Adipocyte (in vitro differentiated cells): ENCODE measurements around the gene OTOA.
"Not testable (repeated sequence)": the region's sequence is repeated elsewhere in the genome, so short reads cannot be mapped to it uniquely, and the experiment has no call there.

ENCODE experiments used
- DNase-seq: peaks from one replicate; pipeline ENCODE4 v3.0.0-alpha.2; 2015; ENCODE audit warnings: low read depth
- H3K27me3 ChIP-seq: replicated peaks from 2 replicates; pipeline ENCODE4 v1.7.0; 2013; ENCODE audit warnings: mild to moderate bottlenecking, low read length, moderate library complexity; ENCODE audit not compliant: control insufficient read depth, insufficient read depth
- H3K36me3 ChIP-seq: 2 replicates; pipeline ENCODE4 v1.7.0; 2013; ENCODE audit warnings: low read length, mild to moderate bottlenecking, moderate library complexity; ENCODE audit not compliant: control insufficient read depth, insufficient read depth, severe bottlenecking
- H3K4me1 ChIP-seq: 2 replicates; pipeline ENCODE4 v1.7.0; 2013; ENCODE audit warnings: mild to moderate bottlenecking, low read length, moderate library complexity; ENCODE audit not compliant: control insufficient read depth, insufficient read depth
- H3K4me3 ChIP-seq: 2 replicates; pipeline ENCODE4 v1.7.0; 2013; ENCODE audit warnings: mild to moderate bottlenecking, low read length, moderate library complexity
- H3K9ac ChIP-seq: 2 replicates; pipeline ENCODE4 v1.7.0; 2013; ENCODE audit warnings: mild to moderate bottlenecking, low read length, moderate library complexity
- H3K9me3 ChIP-seq: 2 replicates; pipeline ENCODE4 v1.7.0; 2013; ENCODE audit warnings: mild to moderate bottlenecking, low read length, moderate library complexity; ENCODE audit not compliant: control insufficient read depth

Gene OTOA

DNA sequence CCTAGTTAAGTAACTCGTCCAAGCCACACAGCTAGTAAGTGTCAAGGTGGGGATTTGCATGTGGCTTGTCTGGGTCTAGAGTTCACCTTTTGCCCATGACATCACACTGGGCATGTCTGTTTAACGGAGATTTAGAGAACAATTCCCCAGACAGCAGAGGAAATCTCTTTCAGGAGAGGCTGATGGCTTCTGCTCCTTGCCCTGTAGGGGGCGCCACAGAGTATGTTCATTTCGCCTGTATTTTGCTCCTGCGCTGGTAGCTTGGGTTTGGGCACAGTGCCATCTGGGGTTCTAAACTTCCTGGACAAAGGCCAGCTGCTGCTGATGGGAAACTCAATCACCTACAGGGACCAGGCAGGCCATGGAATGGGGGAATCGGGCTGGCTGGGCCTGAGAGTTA lies 20.4 kb downstream of the OTOA start:
- H3K4me1 ChIP-seq, result no peaks in the 10 kb centered on the region
- no peaks in the 10 kb centered on the region for H3K36me3 ChIP-seq
- no peak for DNase-seq
- H3K4me3 ChIP-seq, result no peak overlapping the region
- peaks cover 37% of the 10 kb centered on the region for H3K27me3 ChIP-seq
- H3K9me3 ChIP-seq, result peaks cover 8% of the 10 kb centered on the region
- no peak overlapping the region for H3K9ac ChIP-seq

DNA sequence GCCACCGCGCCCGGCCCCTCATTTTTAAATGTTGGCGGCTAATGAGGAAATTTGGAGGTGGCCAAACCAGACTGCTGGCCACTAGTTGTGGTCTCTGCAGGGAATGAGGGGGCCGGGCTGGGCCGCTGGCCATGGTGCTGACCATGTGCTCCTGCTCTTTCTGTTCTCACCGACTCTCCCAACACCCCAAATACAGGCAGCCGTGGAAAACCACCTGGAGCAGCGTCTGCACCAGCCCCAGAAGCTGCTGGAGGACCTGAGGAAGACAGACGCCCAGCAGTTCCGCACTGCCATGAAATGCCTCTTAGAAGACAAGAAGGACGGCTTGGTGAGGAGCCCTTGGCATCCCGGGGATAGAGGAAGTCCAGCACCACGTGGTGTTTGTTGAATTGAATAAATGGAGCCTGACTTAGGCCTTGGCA lies 21.3 kb downstream of the OTOA start:
- peaks cover 8% of the 10 kb centered on the region for H3K9me3 ChIP-seq
- no peak overlapping the region for H3K9ac ChIP-seq
- H3K4me1 ChIP-seq, result no peaks in the 10 kb centered on the region
- no peak overlapping the region for H3K4me3 ChIP-seq
- peaks cover 40% of the 10 kb centered on the region for H3K27me3 ChIP-seq
- H3K36me3 ChIP-seq, result no peaks in the 10 kb centered on the region
- DNase-seq, result no peak

DNA sequence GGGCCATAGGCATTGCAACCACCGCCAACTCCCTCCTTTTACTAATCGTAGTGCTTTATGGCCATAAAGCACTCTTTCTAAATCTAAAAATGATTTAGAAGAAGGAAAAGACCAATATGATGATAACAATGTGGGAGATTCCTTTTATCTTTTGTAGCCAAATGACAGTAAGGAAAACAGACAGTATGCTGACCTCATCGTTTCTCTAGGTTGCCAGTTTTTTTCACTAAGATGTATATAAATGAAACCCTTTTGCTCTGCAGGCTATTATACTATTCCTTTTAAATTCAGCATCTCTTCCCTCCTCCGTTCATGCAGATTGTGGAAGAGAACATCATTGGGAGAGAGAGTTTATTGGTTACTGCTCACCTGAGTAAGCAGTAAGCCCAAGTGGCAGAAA lies 25.3 kb downstream of the OTOA start:
- Histone ChIP-seq H3K27me3 (peaks cover 22% of the 10 kb centered on the region), H3K9ac (no peak overlapping the region), H3K4me1 (no peaks in the 10 kb centered on the region), H3K36me3 (no peaks in the 10 kb centered on the region), H3K4me3 (no peak overlapping the region), H3K9me3 (peaks cover 11% of the 10 kb centered on the region)
- no peak for DNase-seq

DNA sequence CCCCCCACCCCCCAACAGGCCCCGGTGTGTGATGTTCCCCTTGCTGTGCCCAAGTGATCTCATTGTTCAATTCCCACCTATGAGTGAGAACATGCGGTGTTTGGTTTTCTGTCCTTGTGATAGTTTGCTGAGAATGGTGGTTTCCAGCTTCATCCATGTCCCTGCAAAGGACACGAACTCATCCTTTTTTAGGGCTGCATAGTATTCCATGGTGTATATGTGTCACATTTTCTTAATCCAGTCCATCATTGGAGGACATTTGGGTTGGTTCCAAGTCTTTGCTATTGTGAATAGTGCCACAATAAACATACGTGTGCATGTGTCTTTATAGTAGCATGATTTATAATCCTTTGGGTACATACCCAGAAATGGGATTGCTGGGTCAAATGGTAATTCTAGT lies 27.2 kb downstream of the OTOA start:
- Histone ChIP-seq H3K27me3 (peaks cover 22% of the 10 kb centered on the region), H3K9me3 (peaks cover 11% of the 10 kb centered on the region)
- H3K36me3 ChIP-seq, DNase-seq, H3K9ac ChIP-seq, H3K4me1 ChIP-seq, H3K4me3 ChIP-seq: not testable (repeated sequence)

DNA sequence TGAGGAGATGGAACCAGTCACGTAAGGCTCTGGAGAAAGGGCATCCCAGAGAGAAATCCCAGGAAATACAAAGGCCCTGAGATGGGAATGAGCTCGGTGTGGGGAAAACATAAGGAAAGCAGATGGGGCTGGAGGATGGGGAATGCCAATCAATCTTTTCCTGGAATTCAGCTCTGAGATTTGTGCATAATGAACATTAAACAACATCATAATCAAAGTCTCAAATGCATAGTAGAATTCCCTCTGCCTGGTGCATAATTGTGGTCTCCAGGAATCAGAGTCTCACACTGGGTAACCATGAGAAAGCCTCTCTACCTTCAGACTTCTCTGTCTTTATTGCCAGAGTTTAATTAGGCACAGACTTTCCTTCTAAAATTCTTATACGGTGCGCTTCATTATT lies 30.8 kb downstream of the OTOA start:
- DNase-seq, result no peak
- Histone ChIP-seq H3K27me3 (no peaks in the 10 kb centered on the region), H3K36me3 (no peaks in the 10 kb centered on the region), H3K4me1 (no peaks in the 10 kb centered on the region), H3K4me3 (no peak overlapping the region), H3K9me3 (peaks cover 3% of the 10 kb centered on the region), H3K9ac (no peak overlapping the region)

DNA sequence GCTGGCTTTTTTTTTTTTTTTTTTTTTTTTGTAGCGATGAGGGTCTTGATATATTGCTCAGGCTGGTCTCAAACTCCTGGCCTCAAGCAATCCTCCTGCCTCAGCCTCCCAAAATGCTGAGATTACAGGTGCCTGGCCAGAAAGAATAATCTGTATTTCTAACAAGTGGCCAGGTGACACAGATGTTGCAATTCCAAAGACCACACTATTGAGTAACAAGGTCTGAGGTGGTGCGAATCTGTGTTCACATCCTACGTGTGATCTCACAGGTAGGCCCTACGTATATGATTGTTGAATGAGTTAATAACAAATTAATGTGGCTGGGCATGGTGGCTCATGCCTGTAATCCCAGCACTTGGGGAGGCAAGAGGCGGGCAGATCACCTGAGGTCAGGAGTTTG lies 33.3 kb downstream of the OTOA start:
- Histone ChIP-seq H3K4me3 (no peak overlapping the region), H3K9ac (no peak overlapping the region), H3K4me1 (no peaks in the 10 kb centered on the region)

DNA sequence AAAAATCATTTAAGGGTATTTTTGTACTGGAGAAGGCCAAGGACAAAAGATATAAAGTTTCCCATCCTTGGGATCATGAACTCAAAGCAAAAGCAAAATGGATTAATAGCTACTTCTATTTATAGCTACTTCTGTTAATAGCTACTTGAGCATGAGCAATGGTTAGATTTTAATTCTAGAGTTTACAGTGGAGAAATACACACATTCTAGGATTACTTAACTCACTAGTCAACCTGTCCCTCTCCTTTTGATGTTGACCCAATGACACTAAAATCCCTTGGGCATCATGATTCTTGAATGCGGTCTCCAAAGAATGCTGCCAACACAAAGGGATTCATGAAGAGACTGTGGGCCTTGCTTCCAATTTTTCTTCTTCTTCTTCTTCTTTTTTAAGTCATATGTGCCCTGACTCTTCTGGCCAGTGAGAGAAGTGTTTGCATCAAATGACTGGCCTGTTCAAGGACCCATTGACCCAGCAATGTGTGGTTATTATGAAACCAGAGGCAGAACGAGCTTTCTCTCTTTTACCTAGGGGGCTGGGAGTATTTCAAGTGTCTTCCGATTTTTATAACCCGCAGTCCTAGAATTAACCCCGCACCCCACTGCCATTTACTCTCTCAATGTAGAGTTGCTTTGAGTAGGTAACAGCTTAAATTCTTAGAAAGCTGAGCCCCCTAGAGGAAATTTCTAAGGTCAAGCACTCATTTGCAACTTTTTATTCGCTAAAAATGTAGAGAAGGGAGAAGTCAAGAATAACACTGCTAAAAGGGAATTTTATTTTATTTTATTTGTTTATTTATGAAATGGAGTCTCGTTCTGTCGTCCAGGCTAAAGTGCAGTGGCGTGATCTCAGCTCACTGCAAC lies 34.6 kb downstream of the OTOA start:
- Histone ChIP-seq H3K4me3 (no peak overlapping the region), H3K4me1 (no peaks in the 10 kb centered on the region), H3K36me3 (no peaks in the 10 kb centered on the region), H3K9ac (no peak overlapping the region), H3K27me3 (no peaks in the 10 kb centered on the region), H3K9me3 (peaks cover 5% of the 10 kb centered on the region)
- no peak for DNase-seq

More for the DNA sequence above, 33.3 kb downstream of the OTOA start:
- no peaks in the 10 kb centered on the region for H3K27me3 ChIP-seq
- H3K9me3 ChIP-seq, result peaks cover 5% of the 10 kb centered on the region
- no peak for DNase-seq
- no peaks in the 10 kb centered on the region for H3K36me3 ChIP-seq

DNA sequence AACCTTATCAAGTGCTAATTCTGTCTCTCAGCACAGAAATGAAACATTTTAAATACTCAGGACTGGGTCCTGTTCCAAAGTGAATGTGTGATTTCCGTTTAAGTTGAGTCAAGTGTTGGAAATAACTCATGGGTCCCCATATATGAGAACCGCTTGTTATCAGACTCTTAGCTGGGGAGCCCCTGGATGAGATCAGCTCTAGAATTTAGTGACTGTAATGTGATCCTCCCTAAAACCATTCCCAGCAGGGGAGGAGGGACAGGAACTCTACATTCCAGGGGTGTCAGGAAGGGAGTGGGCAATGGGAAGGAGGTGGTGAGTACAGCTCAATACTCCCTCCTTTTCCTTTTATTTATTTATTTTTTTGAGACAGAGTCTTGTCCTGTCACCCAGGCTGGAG lies 37.5 kb downstream of the OTOA start:
- H3K27me3 ChIP-seq, result peaks cover 7% of the 10 kb centered on the region
- no peak for DNase-seq
- no peaks in the 10 kb centered on the region for H3K4me1 ChIP-seq
- no peaks in the 10 kb centered on the region for H3K36me3 ChIP-seq
- no peak overlapping the region for H3K9ac ChIP-seq
- H3K4me3 ChIP-seq, result no peak overlapping the region
- H3K9me3 ChIP-seq, result peaks cover 5% of the 10 kb centered on the region

DNA sequence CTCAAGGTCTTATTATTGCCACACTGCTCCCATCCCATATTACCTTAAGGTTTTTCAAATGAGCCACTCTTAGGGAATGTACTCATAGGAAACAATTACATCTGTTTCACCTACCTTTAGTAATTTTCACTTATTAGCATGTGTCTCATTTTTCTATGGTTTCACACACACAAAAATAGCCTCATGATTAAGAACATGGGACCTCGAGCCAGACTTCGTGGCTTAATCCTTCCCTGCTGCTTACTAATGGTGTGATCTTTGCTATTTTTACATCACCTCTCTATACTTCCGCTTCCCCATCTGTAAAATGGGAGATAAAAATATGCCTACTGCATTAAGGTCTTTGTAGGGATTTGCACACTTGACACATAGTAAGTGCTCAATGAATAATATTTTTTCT lies 38.5 kb downstream of the OTOA start:
- no peaks in the 10 kb centered on the region for H3K4me1 ChIP-seq
- peaks cover 5% of the 10 kb centered on the region for H3K9me3 ChIP-seq
- H3K4me3 ChIP-seq, result no peak overlapping the region
- H3K9ac ChIP-seq, result no peak overlapping the region
- DNase-seq, result no peak
- peaks cover 7% of the 10 kb centered on the region for H3K27me3 ChIP-seq
- no peaks in the 10 kb centered on the region for H3K36me3 ChIP-seq

DNA sequence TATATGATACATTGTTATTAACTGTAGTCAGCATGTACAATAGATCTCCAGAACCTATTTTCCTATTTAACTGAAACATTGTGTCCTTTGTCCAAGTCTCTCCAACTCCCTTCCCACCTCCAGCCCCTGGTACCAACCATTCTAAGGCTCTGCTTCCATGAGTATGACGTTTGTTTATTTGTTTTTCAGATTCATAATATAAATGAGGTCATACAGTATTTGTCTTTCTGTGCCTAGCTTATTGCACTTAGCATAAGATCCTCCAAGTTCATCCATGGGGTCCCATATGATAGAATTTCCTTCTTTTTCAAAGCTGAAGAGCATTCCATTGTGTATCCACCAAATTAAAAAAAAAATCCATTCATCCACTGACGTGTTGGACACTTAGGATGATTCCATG lies 39.4 kb downstream of the OTOA start:
- Histone ChIP-seq H3K4me1 (no peaks in the 10 kb centered on the region), H3K4me3 (no peak overlapping the region), H3K9me3 (peaks cover 5% of the 10 kb centered on the region), H3K27me3 (peaks cover 10% of the 10 kb centered on the region), H3K9ac (no peak overlapping the region), H3K36me3 (no peaks in the 10 kb centered on the region)
- no peak for DNase-seq

DNA sequence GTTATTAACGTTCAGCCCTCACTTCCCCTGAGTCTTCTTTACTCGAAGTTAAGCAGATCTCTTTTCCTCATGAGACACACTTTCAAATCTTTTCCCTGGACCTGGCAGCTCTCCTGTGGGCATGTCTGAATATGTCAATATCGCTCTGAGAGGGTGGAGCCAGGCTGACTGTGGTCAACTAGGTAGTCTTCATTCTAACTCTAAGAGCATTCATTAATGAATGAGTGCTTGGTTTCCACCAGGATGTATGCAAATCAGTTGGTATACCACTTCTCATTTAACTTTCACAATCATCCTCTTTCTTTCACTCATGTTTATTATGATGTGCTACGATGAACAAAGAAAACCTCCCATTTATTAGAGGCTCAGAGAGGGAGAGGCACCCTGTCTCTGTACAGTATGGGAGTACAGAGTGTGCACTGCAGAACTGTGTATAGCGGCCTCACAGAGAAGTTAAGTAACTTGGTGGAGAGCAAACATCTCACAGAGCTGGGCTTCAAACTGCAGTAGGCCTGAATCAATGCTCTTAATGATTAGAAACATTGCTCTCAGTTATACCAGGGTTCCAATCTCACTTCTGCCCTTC lies 39.9 kb downstream of the OTOA start:
- H3K9ac ChIP-seq, result no peak overlapping the region
- DNase-seq, result no peak
- no peaks in the 10 kb centered on the region for H3K36me3 ChIP-seq
- H3K4me3 ChIP-seq, result no peak overlapping the region
- H3K9me3 ChIP-seq, result peaks cover 5% of the 10 kb centered on the region
- no peaks in the 10 kb centered on the region for H3K4me1 ChIP-seq
- H3K27me3 ChIP-seq, result peaks cover 11% of the 10 kb centered on the region
